Endothelial cell of umbilical vein (primary cell): ENCODE data around the gene TBX21.

ENCODE experiments used
- EZH2 ChIP-seq: IDR thresholded peaks from 2 replicates; pipeline ENCODE4 v1.6.1; 2012; ENCODE audit warnings: borderline replicate concordance, low read depth, mild to moderate bottlenecking, moderate library complexity, low read length, inconsistent platforms; ENCODE audit not compliant: severe bottlenecking
- FOS ChIP-seq: IDR thresholded peaks from 2 replicates; pipeline ENCODE4 v1.6.1; 2011; ENCODE audit warnings: mild to moderate bottlenecking, low read length, moderate library complexity, borderline replicate concordance; ENCODE audit not compliant: insufficient read depth
- GATA2 ChIP-seq: IDR thresholded peaks from 2 replicates; pipeline ENCODE4 v1.7.0; 2011; ENCODE audit warnings: low read depth, mild to moderate bottlenecking, moderate library complexity, mixed read lengths, low read length; ENCODE audit not compliant: insufficient read length, insufficient read depth
- JUN ChIP-seq: IDR thresholded peaks from 2 replicates; pipeline ENCODE4 v1.6.1; 2011; ENCODE audit warnings: borderline replicate concordance, low read depth; ENCODE audit not compliant: insufficient read length, insufficient read depth
- MYC ChIP-seq: IDR thresholded peaks from one replicate; pipeline ENCODE4 v1.6.1; 2011; ENCODE audit warnings: mild to moderate bottlenecking, low read depth, low read length
- POLR2A ChIP-seq: IDR thresholded peaks from 2 replicates; pipeline ENCODE4 v1.6.1; 2012; ENCODE audit warnings: low read depth, mild to moderate bottlenecking, control low read depth, low read length
- POLR2AphosphoS5 ChIP-seq: IDR thresholded peaks from 2 replicates; pipeline ENCODE4 v1.6.1; 2012; ENCODE audit warnings: low read depth, mild to moderate bottlenecking, control low read depth, low read length, moderate library complexity; ENCODE audit not compliant: insufficient read depth
- TF ChIP-seq, protein P1 (sequence below), 2 donors: IDR thresholded peaks; 1 replicate in 1 of 2; 2 replicates in 1 of 2; pipeline ENCODE4 v1.5.1; 2011; ENCODE audit warnings: low read length in 2 of 2, mild to moderate bottlenecking in 2 of 2, moderate library complexity in 2 of 2, control low read depth in 1 of 2, inconsistent platforms in 1 of 2, low read depth in 1 of 2; ENCODE audit not compliant: insufficient read depth in 1 of 2; ENCODE audit errors: extremely low read depth in 1 of 2
- TF ChIP-seq, protein P2 (sequence below): IDR thresholded peaks from 2 replicates; pipeline ENCODE4 v1.6.1; 2011; ENCODE audit not compliant: insufficient read depth, insufficient read length

DNA sequence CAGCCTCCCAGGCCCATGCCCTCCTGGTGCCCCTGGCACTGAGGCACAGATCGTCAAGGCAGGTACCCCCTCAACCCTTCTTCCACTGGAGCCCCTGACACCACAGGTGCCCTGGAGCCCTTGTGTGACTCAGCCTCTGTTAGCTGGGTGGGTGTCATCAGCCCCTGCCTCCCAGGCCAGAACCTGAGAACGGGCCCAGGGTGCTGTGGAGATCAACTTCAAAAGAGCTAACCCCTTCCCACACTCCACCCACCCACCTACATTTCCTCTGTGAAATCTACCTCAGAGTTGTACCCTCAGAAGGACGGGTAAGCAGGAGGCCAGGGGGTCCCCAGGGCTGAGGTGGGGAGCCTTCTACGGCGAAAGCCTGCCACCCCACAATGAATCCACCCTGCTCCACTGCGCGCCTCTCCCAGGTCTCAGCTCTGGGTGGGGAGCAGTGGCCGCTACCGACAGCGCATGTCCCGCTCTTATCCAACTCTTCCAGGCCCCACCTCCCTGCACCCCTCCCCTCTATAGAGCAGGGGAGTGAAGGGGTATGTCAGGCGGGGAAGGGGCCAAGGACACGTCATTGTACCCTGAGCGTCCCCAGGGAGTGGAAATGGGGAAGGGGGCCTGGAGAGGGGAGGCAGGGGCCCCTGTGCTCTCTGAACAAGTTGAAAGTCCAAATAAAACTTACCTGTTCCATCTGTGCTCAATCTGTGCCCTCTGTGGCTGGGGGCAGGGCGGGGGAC lies 21.5 kb upstream of the TBX21 start:
- TF ChIP-seq, protein P1, sequence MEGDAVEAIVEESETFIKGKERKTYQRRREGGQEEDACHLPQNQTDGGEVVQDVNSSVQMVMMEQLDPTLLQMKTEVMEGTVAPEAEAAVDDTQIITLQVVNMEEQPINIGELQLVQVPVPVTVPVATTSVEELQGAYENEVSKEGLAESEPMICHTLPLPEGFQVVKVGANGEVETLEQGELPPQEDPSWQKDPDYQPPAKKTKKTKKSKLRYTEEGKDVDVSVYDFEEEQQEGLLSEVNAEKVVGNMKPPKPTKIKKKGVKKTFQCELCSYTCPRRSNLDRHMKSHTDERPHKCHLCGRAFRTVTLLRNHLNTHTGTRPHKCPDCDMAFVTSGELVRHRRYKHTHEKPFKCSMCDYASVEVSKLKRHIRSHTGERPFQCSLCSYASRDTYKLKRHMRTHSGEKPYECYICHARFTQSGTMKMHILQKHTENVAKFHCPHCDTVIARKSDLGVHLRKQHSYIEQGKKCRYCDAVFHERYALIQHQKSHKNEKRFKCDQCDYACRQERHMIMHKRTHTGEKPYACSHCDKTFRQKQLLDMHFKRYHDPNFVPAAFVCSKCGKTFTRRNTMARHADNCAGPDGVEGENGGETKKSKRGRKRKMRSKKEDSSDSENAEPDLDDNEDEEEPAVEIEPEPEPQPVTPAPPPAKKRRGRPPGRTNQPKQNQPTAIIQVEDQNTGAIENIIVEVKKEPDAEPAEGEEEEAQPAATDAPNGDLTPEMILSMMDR (IDR thresholded peaks at IDR 0.05; ENCODE audit: extremely low read depth in 1 of 2, insufficient read depth in 1 of 2, low read depth in 1 of 2, low read length in 2 of 2): no peak
- TF ChIP-seq, protein P2, sequence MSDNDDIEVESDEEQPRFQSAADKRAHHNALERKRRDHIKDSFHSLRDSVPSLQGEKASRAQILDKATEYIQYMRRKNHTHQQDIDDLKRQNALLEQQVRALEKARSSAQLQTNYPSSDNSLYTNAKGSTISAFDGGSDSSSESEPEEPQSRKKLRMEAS: no peak
- TF ChIP-seq POLR2A (no peak), JUN (no peak), EZH2 (no peak), FOS (no peak), POLR2AphosphoS5 (no peak), MYC (no peak), GATA2 (no peak)
